HUES6 (cell line): ENCODE results near the gene CLN3.

ENCODE experiments used
- H3K27ac ChIP-seq: 2 replicates; pipeline ENCODE4 v1.7.0; 2013; ENCODE audit warnings: low read depth, mild to moderate bottlenecking, low read length, inconsistent platforms
- H3K27me3 ChIP-seq: 2 replicates; pipeline ENCODE4 v1.6.1; 2013; ENCODE audit warnings: low read length; ENCODE audit not compliant: control insufficient read depth, insufficient read depth
- H3K36me3 ChIP-seq: 2 replicates; pipeline ENCODE4 v1.6.1; 2013; ENCODE audit warnings: low read length; ENCODE audit not compliant: control insufficient read depth, insufficient read depth
- H3K4me1 ChIP-seq: 2 replicates; pipeline ENCODE4 v1.6.1; 2013; ENCODE audit warnings: low read length; ENCODE audit not compliant: control insufficient read depth, insufficient read depth
- H3K4me3 ChIP-seq: 2 replicates; pipeline ENCODE4 v1.5.1; 2013; ENCODE audit warnings: low read depth, low read length
- H3K9ac ChIP-seq: one replicate; pipeline ENCODE4 v1.6.1; 2013; ENCODE audit warnings: mild to moderate bottlenecking, low read length
- H3K9me3 ChIP-seq: 2 replicates; pipeline ENCODE4 v1.6.1; 2013; ENCODE audit warnings: low read depth, low read length; ENCODE audit not compliant: control insufficient read depth, insufficient read depth

The CLN3 gene

DNA sequence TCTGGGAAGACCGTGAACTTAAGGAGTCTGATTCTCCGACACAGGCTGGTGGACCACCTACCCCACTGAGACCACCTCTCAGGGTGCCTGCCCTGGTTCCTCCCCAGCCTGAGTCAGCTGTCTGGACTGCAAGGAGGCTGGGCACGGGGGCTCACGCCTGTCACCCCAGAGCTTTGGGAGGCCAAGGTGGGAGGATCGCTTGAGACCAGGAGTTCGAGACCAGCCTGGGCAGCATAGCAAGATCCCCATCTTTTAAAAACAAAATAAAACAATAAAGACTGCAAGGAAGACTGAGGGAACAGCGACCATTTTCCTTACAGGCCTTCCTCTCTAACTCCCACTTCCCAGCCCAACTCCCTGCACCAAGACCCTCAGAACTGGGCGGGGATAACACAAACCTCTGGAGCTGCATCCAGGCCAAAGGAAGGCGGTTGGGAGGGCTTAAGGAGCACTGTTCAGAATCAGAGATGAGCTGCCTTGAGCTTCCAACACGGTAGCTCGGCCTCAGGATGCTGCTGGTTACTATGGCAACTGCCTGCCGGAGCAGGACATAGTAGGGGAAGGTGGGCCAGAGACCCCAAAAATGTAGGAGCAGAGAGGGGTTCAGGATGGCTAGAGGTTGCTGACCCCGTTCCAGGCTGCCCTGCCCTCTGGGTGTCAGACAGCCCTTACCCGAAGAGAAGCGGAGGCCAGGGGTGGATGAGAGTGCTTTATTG lies 7.0 kb upstream of the CLN3 start:
- H3K4me1 ChIP-seq: no peaks in the 10 kb centered on the region
- no peaks in the 10 kb centered on the region for H3K36me3 ChIP-seq
- H3K27ac ChIP-seq: no peak overlapping the region
- H3K4me3 ChIP-seq: no peak overlapping the region
- H3K27me3 ChIP-seq: no peaks in the 10 kb centered on the region; the same call in 1 of the 2 replicates
- H3K9me3 ChIP-seq: no peaks in the 10 kb centered on the region
- no peak overlapping the region for H3K9ac ChIP-seq

DNA sequence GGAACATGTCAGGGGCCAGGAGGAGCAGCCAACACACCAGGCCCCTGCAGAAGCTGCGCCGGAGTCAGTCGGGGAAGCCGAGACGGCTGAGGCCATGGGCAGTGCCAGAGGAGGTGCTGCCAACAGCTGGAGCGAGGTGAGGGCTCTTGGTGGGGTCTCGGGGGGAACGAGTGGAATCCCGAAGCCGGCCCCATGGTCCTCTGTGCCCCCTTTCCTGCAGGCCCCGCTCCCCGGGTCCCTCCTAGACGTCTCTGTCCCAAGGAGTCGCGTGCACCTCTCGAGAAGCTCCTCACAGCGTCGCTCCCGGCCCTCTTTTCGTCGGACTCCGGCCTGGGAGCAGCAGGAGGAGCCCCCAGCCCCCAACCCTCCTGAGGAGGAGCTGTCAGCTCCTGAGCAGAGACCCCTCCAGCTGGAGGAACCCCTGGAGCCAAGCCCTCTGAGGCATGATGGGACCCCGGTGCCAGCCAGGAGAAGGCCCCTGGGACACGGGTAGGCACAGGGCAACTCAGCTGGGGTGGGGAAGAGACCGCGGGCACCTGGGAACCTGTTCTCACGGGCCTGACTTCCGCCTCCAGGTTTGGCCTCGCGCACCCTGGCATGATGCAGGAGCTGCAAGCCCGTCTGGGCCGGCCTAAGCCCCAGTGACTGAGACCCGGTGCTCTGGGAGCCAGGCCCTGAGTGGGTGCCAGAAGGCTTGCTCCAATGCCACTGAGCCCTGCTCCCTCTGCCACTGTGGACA lies 6.2 kb upstream of the CLN3 start:
- Histone ChIP-seq H3K27ac (no peak overlapping the region), H3K27me3 (no peaks in the 10 kb centered on the region; the same call in 1 of the 2 replicates), H3K9ac (no peak overlapping the region), H3K4me3 (no peak overlapping the region), H3K4me1 (no peaks in the 10 kb centered on the region), H3K9me3 (no peaks in the 10 kb centered on the region), H3K36me3 (no peaks in the 10 kb centered on the region)

DNA sequence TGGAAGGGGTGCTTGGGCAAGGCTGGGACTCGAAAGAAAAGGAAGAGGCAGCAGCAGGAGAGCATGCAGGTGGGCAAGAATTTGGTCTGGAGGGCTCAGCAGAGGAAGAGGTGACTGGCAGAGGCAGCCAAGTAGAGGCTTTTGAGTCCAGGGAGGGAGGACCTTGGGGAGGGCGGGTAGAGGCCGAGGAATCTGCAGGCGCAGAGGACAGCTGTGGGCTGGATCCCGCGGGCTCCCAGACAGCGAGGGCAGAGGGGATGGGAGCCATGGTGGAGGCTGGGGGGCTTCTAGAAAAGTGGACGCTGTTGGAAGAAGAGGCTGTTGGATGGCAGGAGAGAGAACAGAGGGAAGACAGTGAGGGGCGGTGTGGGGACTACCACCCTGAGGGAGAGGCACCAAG lies 5.5 kb upstream of the CLN3 start:
- no peaks in the 10 kb centered on the region; the same call in 1 of the 2 replicates for H3K27me3 ChIP-seq
- H3K36me3 ChIP-seq: no peaks in the 10 kb centered on the region
- H3K9ac ChIP-seq: no peak overlapping the region
- no peak overlapping the region for H3K27ac ChIP-seq
- no peak overlapping the region for H3K4me3 ChIP-seq
- no peaks in the 10 kb centered on the region for H3K9me3 ChIP-seq
- no peaks in the 10 kb centered on the region for H3K4me1 ChIP-seq

DNA sequence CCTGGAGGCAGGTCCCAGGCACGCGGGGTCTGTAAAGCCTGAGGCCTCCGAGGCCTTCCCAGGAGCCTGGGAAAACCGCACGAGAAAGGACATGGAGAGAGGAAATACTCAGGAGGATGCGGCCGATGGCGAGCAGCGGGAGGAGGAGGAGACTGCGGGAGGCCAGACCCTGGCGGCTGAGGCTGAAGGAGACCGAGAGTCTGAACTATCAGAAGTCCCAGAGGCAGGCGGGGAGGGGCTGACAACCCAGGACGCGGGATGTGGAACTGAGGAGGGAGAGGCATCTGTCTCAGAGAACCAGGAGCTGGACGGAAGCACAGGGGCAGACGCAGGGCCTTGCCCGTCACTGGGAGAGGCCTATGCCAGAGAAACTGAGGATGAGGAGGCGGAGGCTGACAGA lies 5.0 kb upstream of the CLN3 start:
- no peak overlapping the region for H3K9ac ChIP-seq
- no peak overlapping the region for H3K4me3 ChIP-seq
- no peak overlapping the region for H3K27ac ChIP-seq
- H3K4me1 ChIP-seq: no peaks in the 10 kb centered on the region
- no peaks in the 10 kb centered on the region for H3K9me3 ChIP-seq
- H3K27me3 ChIP-seq: no peaks in the 10 kb centered on the region
- no peaks in the 10 kb centered on the region for H3K36me3 ChIP-seq

DNA sequence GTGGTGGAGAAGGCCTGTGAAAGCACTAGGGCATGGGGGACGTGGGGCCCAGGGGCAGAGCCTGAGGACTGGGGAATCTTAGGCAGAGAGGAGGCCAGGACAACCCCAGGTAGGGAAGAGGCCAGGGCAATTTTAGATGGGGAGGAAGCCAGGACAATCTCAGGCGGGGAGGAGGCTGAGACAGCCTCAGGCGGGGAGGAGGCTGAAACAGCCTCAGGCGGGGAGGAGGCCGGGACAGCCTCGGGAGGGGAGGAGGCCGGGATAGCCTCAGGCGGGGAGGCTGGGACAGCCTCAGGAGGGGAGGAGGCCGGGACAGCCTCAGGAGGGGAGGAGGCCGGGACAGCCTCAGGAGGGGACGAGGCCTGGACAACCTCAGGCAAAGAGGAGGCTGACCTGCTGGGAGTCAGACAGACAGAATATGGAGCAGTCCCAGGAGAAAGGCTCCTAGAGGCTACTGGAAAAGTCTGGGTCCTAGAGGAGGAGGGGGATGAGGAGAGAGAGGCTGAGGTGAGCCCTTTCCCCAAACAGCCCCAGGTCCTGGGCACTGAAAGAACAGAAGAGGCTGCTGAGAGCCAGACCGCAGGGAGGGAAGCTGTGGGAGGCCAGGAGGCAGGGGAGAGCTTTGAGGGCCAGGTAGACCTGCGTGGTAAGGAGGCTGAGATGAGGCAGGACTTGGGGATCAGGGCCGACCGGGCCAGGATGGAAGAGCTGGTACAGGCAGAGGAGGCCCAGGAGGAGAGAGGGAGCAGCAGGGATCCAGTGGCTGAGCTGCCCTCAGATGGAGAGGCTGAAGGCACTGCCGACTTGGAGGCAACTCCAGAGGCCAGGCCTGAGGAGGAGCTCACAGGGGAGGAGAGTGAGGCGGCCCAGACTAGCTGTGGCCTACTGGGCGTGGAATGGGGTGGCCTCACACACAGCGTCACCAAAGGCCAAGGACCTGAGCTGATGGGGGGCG lies 4.2 kb upstream of the CLN3 start:
- H3K9me3 ChIP-seq: no peaks in the 10 kb centered on the region
- H3K4me3 ChIP-seq: no peak overlapping the region
- H3K4me1 ChIP-seq: no peaks in the 10 kb centered on the region
- no peaks in the 10 kb centered on the region for H3K36me3 ChIP-seq
- H3K9ac ChIP-seq: no peak overlapping the region
- no peaks in the 10 kb centered on the region for H3K27me3 ChIP-seq
- no peak overlapping the region for H3K27ac ChIP-seq

DNA sequence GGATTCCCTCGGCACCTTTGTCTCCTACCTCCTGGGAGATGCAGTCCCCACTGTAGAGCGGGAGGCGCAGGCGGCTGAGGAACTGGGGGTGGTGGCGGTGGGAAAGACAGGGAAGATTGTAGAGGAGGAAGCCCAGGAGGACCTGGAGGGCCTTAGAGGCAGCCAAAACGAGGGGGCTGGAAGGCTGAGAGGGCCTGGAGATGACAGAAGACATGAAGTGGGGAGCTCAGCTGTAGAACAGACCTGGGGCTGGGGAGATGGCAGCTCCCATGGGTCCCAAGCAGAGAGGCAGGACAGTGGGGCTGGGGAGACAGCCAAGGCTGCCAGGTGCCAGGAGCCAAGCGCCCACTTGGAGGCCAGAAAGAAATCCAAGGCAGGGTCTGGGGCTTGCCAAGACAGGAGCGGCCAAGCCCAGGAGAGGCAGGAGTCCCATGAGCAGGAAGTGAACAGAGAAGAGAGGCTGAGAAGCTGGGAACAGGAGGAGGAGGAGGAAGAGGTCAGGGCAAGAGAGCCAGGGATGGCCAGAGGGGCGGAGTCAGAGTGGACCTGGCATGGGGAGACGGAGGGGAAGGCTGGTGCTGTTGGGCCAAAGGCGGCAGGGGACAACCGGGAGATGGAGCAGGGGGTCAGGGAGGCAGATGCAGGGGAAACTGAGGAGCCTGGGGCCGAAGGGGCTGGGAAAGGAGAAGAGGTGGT lies 3.4 kb upstream of the CLN3 start:
- Histone ChIP-seq H3K9ac (no peak overlapping the region), H3K9me3 (no peaks in the 10 kb centered on the region), H3K36me3 (no peaks in the 10 kb centered on the region), H3K4me1 (no peaks in the 10 kb centered on the region), H3K4me3 (no peak overlapping the region), H3K27ac (no peak overlapping the region), H3K27me3 (no peaks in the 10 kb centered on the region)

DNA sequence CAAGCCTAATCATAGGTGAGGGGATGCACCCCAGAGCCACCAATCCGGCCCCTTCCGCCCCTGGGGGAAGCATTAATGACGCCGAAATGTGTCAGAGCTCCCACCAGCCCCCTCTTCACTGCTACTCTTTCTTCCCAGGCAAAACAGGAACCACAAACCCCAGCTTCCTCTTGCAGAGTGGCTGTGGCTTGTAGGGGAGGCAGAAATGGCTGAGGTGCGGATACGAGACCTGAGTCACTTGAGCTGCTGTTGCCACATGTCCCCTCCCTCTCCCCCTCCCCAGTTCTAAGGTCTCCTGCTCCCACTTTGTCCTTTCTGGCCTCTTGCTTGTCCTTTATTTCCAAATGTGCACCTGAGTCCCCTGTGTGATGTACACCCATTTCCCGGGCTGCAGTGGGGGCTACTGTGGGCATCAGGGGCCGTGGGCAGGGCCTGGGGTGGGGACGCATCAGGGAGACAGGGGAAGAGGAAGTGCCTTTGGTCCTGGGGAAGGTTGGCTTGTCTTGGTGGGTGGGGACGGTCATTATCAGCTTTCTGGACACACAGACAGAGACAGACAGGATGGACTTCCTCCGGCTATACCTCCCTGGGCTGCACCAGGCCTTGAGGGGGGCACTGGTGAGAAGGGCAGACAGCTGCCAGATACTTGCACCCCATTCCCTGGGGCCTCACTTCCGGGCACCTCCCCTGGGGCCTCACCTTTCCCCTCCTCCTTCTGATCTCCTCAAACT lies 2.4 kb upstream of the CLN3 start, which contains the start of gene APOBR:
APOBR (plus strand) TSS at position 523 of the 731 bp plus-strand sequence; CDS start at position 562, 39 bp downstream.
- Histone ChIP-seq H3K9ac (no peak within 1 kb of the TSS), H3K36me3 (peaks cover under 1% of the 10 kb centered on the region; the same call in 1 of the 2 replicates), H3K4me1 (no peaks in the 10 kb centered on the region), H3K27ac (no peak within 1 kb of the TSS), H3K9me3 (no peaks in the 10 kb centered on the region), H3K27me3 (no peaks in the 10 kb centered on the region), H3K4me3 (no peak within 1 kb of the TSS)

DNA sequence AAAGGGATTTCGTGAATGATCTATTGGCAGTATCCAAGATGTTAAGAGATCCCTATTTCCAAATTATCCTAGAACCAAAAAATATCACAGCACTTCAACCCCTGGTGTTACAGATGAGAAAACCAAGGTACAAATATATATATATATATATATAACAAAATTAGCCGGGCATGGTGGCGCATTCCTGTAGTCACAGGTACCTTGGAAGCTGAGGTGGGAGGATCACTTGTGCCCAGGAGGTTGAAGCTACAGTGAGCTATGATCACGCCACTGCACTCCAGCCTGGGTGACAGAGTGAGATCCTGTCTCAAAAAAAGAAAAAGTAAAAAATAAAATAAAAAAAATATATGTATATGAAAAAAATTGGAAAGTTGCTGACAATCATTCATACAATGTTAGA lies 637 bp upstream of the CLN3 start:
- Histone ChIP-seq H3K36me3 (peaks cover 13% of the 10 kb centered on the region), H3K27me3 (no peaks in the 10 kb centered on the region), H3K4me3 (peak overlapping the region; percentile 85), H3K9me3 (no peaks in the 10 kb centered on the region), H3K4me1 (no peaks in the 10 kb centered on the region), H3K9ac (peak overlapping the region; percentile 94), H3K27ac (peak overlapping the region; percentile 90; the same call in 1 of the 2 replicates)

DNA sequence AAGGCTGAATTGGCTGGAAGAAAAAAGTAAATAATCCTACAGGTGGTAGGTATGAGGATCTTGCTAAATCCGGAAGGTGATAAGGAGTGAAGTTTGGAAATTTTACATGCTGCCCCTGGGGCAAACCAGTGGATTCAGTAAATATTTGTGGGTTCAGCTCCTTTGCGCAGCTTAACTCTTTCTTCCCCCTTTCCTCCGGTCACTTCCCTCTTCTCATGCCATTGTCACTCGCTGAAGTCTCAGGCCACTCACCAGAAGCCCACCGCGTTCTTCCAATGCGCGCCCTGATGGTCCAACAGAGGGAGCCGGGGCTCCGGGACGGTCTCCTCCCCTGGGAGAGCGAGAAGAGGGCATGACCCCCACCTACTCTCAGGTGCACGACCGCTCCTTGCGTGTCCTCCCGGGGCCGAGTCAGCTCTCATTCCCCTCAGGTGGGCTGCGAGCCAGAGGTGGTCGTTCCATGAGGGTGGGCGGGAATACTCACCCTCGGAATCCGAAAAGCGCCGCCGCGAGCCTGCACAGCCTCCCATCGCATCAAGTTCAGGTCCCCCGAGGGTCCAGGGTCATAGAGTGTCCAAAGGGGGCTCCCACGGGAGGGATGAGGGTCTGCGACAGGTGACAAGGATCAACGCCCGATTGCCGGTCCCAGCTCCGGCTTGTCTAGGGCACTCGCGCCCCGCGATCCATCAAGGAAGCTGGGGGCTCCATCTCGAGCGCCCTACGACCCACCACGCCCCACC lies 474 bp downstream of the CLN3 start:
- Histone ChIP-seq H3K27me3 (no peaks in the 10 kb centered on the region), H3K9ac (peak overlapping the region; percentile 94), H3K4me3 (peak overlapping the region; percentile 85), H3K9me3 (no peaks in the 10 kb centered on the region), H3K4me1 (no peaks in the 10 kb centered on the region), H3K27ac (peak overlapping the region; percentile 90; the same call in 1 of the 2 replicates), H3K36me3 (peaks cover 17% of the 10 kb centered on the region)
